A549 (cell line): ENCODE results near the gene XRCC3.

Experiments
- CTCF ChIP-seq: fragments of >200 bp; sonication (Bioruptor Twin); formaldehyde crosslinking; IDR thresholded peaks from 3 replicates; pipeline ENCODE4 v1.5.1; 2016
- SMC3 ChIP-seq: fragments of >200 bp; sonication (Bioruptor Twin); formaldehyde crosslinking; IDR thresholded peaks from 3 replicates; pipeline ENCODE4 v1.6.1; 2018; ENCODE audit warnings: inconsistent platforms

- TF ChIP-seq CTCF (no peak), SMC3 (no peak)
Observed at GRCh38 chr14:103731481-103731880, 16.2 kb upstream of the XRCC3 start.
